ENCODE results near the gene DERL2. TPM values are rescaled to one million over a fixed set of nuclear protein-coding genes. Genes with fewer than 3 reads are reported as not detected.
"Not testable (repeated sequence)": the region's sequence is repeated elsewhere in the genome, so short reads cannot be mapped to it uniquely, and the experiment has no call there.

The DERL2 gene
- total RNA-seq, 1 donor from 2014 or later, result 27.7 TPM

DNA sequence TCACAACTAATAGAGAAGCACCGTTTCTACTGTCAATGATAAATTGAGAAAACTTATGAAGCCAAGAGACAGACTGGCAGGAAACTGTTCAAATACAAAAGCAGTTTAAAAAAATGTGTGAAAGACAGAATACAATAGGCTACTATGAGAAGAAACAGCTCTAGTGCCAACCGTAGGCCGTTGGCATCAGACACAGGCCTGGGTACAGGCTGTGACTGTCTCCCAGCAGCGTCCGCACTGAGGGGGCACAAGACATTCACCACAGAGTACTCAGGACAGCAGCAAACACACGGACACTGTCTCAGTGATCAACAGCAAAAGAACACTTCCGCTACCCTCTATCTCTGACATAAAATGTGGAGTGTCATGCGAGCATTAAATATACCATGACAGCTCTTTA is 39.2 kb downstream of the DERL2 start:
- DNase-seq (ENCODE audit: missing footprints) (no peak), ATAC-seq (no peak)
- intact Hi-C loops (cut with DNase I), result no loop called here

DNA sequence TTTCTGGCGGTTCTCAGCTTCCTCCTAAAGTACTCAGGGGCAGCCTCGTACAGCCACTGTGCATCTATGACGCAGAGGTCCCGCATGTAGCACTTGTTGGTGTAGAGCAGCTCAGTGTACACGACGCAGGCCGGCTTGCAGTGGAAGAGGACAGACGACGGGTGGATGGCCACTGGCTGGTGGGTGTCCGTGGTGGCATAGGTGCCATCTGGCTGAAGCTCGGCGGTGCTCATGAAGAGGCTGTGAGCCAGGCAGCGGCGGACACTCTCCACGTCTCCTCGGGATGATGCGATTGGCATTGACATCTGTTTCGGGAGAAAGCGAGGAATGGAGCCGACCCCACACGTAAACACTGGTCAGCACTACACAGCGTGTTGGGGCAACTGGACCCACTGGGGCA is 41.8 kb downstream of the DERL2 start:
- intact Hi-C loops (cut with DNase I), result no loop called here
- ATAC-seq (no peak), DNase-seq (ENCODE audit: missing footprints) (peak; percentile 55)

DNA sequence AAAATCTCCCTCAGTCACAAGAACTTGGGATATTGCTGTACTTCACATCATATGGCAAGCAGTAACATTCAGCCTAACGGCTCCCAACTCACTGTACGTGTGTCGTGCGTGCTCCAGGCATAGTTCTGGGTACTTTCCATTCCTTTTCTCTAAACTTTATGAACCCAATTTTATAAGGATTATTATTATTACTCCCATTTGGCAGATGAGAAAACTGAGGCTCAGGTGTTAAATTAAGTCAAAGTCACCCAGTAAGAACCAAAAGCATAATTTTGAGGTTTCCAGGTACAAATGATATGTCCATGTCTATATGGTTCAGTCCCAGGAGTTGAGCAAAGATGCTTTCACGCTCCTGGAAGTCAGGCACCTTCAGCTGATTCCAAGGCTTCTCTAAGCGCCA is 42.2 kb downstream of the DERL2 start:
- no peak for DNase-seq (ENCODE audit: missing footprints)
- intact Hi-C loops (cut with DNase I), result no loop called here
- ATAC-seq, result no peak

DNA sequence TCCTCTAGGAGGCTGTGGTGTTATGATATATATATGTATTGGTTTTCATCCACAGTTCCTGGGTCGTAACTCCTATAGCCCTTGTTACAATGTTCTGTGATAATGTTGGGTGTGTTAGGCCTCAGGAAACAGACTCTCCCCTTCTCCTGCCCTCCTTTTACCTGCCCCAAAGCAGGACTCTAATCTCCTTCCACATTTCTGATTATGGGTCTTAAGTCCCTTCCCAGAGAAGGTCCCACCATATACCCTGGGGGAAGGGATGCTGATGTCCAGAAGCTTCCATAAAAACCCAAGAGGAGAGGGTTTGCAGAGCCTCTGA is 46.6 kb downstream of the DERL2 start:
- intact Hi-C loops (cut with DNase I), result loop anchor here (10.0 kb wide), 2 partner anchors 185 to 245 kb away; partner anchors contain the start of gene ZNF594
- DNase-seq (ENCODE audit: missing footprints) (no peak), ATAC-seq (no peak)

DNA sequence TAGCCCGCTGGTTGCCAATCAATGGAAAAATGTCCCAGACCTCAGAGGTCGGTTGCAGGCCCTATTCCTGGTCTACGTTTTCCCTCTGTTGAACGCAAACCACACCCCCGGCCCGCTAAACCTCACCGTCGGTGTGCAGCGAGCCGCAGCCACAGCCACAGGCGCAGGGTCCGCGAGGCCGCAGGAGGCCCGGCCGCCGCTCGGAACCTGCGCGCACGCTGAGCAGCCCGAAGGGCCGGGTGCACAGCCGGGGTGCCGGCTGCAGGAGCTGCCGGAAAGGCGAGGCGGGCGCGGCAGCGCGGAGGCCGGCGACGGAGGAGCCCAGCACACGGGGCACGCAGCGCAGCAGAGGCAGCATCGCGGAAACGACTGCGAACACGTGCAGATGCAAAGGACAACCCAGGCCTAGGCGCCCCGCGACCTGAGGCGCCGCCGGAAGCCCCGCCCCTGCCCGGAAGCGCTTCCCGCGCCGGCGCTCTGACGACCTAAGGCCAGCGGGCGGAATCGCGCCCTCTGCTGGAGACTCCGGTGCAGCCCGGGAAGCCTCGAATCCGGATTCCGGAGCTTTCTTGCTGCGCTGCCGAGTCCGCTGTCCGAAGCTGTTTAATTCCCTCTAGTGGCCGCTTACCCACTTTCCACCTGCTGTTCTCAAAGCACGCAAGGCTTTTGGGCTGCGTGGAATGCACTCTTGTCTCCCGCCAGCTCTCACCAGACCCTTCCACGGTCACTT is 47.1 kb downstream of the DERL2 start, which contains the start of gene C1QBP:
Gene C1QBP, minus strand, starts transcription at position 440 of the 730 bp plus-strand sequence. Its CDS starts 82 bp downstream, at position 358.
- DNase-seq (ENCODE audit: missing footprints) (peak; percentile 95), ATAC-seq (peak; percentile 96)
- intact Hi-C loops (cut with DNase I), result loop anchor here (10.0 kb wide), 2 partner anchors 184 to 244 kb away; partner anchors contain the start of gene ZNF594

DNA sequence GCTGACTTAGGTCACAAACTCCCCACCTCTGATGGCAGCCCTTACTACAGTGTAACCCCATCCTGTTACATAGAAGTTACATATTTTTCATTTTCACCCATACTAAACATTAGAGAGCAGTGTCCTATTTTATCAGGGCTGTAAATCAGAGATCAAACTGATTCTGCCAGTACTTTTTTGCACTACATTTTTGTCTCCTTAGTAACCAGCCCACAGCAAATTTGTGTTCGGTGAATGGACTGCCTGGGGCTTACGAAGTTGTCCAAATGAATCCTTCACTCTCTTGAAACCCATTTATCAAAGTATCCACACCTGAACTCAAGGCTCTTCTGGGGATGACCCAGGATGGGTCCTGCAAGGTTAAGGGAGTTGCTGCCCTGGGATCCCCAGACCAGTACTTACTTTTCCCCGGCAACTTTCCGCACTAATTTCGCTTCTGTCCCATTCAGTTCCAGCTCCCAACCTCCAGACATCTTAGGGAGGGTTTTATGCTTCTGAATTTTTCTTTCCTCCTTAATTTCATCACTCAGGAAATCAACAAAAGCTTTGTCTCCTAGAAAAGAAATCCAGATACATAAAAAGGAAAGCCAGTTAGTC is 48.2 kb downstream of the DERL2 start:
- ATAC-seq (no peak), DNase-seq (ENCODE audit: missing footprints) (no peak)
- intact Hi-C loops (cut with DNase I), result loop anchor here (10.0 kb wide), 2 partner anchors 183 to 243 kb away; partner anchors contain the start of gene ZNF594

DNA sequence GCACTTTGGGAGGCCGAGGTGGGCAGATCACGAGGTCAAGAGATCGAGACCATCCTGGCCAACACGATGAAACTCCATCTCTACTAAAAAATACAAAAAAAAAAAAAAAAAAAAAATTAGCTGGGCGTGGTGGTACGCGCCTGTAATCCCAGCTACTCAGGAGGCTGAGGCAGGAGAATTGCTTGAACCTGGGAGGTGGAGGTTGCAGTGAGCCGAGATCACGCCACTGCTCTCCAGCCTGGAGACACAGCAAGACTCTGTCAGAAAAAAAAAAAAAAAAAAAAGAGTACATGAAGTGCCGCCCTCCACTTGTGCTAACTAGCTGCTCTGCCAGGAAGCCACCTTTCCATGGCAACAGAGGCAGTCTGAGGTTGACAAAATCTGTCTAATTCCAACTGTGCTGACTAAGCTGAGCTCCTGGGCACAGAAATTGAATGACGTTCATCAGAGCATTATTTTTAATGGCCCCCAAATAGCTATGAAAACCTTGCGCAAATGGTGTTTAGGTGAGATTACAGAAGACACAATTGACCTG is 50.1 kb downstream of the DERL2 start:
- DNase-seq (ENCODE audit: missing footprints); ATAC-seq: not testable (repeated sequence)
- intact Hi-C loops (cut with DNase I), result loop anchor here (10.0 kb wide), 2 partner anchors 181 to 241 kb away; partner anchors contain the start of gene ZNF594

DNA sequence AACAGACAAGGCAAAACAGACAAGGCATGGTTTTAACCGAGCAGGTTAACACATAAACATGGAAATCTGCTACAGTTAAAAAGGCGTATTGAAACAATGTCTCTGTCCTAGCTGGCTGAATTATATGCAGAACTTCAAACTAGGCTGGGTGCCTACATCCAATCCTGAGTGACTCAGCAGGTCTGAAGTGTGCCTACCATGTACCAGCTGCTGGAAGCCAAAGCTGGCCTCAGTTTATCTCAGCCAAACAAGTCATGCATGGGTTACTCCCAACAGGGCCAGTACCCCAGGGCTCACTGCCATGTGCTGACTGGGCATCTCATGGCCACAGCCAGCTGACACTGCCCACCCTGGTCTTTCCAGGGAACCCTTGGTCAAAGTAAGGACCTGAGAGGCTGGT is 51.0 kb downstream of the DERL2 start:
- ATAC-seq (no peak), DNase-seq (ENCODE audit: missing footprints) (no peak)
- intact Hi-C loops (cut with DNase I), result loop anchor here (10.0 kb wide), 2 partner anchors 180 to 240 kb away; partner anchors contain the start of gene ZNF594

DNA sequence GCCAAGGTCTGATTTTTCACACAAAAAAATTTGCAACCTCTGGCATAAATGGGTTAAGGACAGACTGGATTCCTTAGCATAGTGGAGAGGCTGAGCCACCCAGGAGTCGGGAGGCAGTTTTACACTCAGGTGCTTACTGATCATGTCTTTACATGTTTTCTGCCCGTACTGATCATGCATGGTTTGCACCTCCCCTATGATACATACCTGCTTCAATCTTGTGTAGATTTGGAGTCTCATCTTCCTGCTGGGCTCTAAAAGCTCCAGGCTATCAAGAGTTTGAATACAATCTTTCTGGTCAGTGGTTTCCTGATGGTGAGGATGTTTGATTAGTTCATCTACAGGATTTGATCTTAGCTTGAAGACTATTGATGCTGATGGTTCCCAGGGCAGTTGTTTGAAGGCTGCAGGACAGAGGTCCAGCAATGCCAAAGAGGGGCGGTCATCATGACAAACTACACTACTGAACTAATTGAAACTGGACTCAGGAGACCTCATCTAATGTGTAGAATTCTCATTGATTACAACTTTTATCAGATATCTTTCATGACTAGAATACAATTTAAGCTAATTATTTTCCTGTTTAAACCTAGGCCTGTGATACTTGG is 53.9 kb downstream of the DERL2 start:
- intact Hi-C loops (cut with DNase I), result loop anchor here (10.0 kb wide), 2 partner anchors 177 to 237 kb away; partner anchors contain the start of gene ZNF594
- DNase-seq (ENCODE audit: missing footprints) (no peak), ATAC-seq (no peak)

DNA sequence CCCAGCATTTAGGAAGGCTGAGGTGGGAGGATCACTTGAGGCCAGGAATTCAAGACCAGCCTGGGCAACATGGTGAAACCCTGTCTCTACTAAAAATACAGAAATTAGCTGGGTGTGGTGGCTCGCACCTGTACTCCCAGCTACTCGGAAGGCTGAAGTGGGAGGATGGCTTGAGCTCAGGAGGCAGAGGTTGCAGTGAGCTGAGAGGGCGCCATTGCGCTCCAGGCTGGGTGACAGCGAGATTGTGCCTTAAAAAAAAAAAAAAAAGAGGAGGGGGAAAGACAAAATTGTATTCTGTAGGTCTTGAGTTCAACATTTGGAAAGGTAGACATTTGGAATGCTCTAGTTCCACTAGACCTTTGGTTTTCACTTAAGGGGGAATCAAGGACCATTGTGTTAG is 54.7 kb downstream of the DERL2 start:
- intact Hi-C loops (cut with DNase I), result loop anchor here (10.0 kb wide), 2 partner anchors 176 to 236 kb away; partner anchors contain the start of gene ZNF594
- not testable (repeated sequence) for DNase-seq (ENCODE audit: missing footprints); ATAC-seq

DNA sequence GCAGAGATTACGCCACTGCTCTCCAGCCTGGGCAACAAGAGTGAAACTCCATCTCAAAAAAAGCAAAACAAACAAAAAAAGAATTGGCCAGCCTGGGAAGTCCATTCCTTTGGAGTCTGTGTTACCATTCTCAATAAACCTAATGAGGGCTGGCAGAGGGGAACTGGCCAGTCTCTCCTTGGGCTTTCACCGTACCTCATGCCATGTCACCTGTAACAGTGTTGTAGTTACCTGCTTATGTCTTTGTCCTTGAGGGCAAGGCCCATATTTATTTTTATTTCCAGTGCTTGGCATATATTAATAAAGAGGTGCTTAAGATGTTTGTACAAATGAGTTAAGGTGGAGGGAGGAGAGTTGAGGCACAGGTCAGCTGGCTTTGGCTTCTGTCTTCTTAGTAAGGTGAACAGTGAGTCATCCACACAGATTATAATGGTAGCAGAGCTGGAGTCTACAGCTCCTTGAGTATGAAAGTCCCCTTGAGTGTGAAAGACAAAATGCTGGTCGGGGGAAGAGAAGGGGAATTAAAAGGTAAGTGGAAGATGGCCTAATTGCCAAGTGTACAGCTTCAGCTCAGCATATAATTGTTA is 55.5 kb downstream of the DERL2 start:
- ATAC-seq, result no peak
- intact Hi-C loops (cut with DNase I), result loop anchor here (10.0 kb wide), 2 partner anchors 176 to 236 kb away; partner anchors contain the start of gene ZNF594
- DNase-seq (ENCODE audit: missing footprints), result no peak

DNA sequence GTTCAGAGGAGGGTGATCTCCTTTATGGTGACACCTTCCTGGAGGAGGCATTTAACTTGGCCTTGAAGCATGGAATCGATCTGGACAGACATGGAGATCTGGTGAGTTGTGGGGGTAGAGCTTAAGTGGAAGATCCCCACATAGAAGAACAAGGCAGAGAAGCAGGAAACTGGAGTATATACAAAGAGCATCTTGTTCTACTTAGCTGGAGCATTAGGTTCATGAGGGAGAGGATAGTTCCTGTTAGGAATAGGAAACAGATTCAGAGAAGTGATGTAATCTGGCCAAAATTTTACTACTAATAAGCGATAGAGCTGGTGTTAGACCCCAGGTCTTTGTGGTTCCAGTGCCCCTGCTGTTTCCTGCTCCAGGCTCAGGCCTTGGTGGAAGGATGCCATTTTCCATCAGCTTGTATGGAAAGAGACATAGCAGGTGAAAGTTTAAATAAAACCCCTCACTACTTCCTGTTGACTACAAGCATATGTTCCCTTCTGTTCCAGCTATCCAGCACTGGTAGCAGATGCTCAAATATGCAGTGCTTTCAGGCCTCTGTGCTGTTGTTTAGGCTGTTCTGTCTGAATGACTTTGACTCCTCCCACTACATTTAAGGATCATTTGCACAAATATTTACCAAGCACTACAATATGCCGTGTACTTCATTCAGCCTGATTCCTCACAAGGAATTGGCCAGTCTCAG is 56.6 kb downstream of the DERL2 start:
- intact Hi-C loops (cut with DNase I), result no loop called here
- no peak for DNase-seq (ENCODE audit: missing footprints)
- ATAC-seq, result no peak

DNA sequence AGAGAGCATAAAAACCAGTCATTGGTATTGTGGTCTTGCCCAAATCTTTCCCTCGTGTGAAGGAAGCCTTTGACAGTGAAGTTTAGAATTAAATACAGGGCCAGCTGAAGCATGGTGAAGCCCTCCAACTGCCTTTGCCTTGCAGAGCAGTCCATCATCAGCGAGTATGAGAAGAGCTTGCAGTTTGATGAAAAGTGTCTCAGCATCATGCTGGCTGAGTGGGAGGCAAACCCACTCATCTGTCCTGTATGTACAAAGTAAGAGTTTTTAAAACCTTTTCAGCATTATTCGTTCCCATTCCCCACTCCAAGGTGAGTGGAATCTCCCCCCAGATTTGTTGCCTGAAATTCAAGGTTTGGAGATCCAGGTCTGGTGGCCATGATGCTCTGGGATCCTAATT is 60.2 kb downstream of the DERL2 start:
- ATAC-seq (no peak), DNase-seq (ENCODE audit: missing footprints) (no peak)
- intact Hi-C loops (cut with DNase I), result no loop called here

DNA sequence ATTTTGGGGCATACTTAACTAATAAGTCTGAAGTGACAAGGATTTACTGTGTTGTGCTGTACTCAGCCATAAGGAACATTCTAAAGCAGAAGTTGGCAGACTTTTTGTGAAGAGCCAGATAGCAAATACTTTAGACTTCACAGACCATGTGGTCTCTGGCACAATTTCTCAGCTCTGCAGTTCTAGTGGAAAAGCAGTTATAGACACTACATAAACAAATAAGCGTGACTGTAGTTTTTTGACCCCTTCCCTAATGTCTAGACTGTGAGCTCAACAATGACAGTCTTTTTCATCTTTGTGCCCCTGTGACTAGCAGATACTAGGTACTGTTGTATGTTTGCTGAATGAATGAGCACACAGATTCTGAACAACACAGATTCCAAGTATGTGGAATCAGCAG is 61.1 kb downstream of the DERL2 start:
- intact Hi-C loops (cut with DNase I), result no loop called here
- DNase-seq (ENCODE audit: missing footprints) (no peak), ATAC-seq (no peak)

DNA sequence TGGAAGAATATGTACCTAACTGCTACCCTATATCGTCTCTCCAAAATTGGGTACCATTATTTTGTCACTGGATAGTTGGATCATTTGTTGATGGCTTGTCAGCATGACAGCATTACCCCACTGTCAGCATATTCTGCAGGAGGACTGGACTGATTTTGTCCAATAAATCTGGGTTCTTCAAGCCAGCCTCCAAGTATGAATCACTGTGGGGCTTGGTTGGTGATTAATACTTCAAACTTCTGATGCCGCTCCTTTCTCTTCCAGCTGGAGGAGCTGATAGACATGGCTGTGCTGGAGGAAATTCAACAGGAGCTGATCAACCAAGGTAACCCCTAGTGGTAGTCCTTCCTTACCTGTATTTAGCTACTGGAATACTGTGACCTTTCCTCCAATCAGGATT is 63.5 kb downstream of the DERL2 start:
- no peak for DNase-seq (ENCODE audit: missing footprints)
- ATAC-seq, result no peak
- intact Hi-C loops (cut with DNase I), result no loop called here

Data from Right ventricle myocardium inferior (tissue), 1 donor.